ENCODE measurements around the gene NR1I3. TPM values are rescaled to one million over a fixed set of nuclear protein-coding genes. Genes with fewer than 3 reads are reported as not detected.

Gene NR1I3
- total and polyA plus RNA-seq, 2 experiments from 2014 or later: 2.6 to 8.1 TPM

DNA sequence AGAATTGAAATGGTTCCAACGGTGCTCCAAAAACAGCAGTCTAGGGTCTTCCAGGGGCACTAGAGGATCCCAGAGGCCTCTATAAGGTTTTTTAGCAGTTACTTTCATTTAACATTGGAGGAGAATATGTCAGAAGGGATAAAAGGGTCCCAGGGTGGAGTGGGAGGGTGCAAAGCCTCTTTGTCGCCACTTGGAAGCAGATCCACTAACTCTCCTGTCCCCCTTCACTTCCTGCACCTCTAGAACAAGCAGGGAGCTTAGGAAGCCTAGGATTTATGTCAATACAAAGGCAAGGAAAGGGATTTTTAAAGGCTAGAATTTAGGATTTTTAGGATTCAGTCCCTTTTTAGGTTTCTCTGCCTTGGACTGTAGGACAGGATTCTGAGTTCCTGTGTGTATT lies 28.8 kb upstream of the NR1I3 start:
- Histone ChIP-seq H2AFZ (no peak overlapping the region), H4K20me1 (ENCODE audit: insufficient read depth, poor library complexity, severe bottlenecking) (no peaks in the 10 kb centered on the region), H3K4me2 (no peak overlapping the region), H3K9me2 (replicated peaks; ENCODE audit: insufficient read depth) (no peaks in the 10 kb centered on the region), H3K27ac (no peak overlapping the region), H3K27me3 (no peaks in the 10 kb centered on the region), H3K79me2 (no peaks in the 10 kb centered on the region), H3K36me3 (replicated peaks; ENCODE audit: insufficient read depth, low read depth) (no peaks in the 10 kb centered on the region), H3K9me3 (ENCODE audit: low read depth) (no peaks in the 10 kb centered on the region), H3K4me3 (no peak overlapping the region), H3K4me1 (ENCODE audit: insufficient read depth) (no peaks in the 10 kb centered on the region)
- no peak for TF ChIP-seq EZH2 (IDR thresholded peaks at IDR 0.05; ENCODE audit: borderline replicate concordance)
- TF ChIP-seq EZH2phosphoT487 (IDR thresholded peaks at IDR 0.05; ENCODE audit: low read depth, severe bottlenecking, unreplicated experiment): no peak
- TF ChIP-seq, protein P1, sequence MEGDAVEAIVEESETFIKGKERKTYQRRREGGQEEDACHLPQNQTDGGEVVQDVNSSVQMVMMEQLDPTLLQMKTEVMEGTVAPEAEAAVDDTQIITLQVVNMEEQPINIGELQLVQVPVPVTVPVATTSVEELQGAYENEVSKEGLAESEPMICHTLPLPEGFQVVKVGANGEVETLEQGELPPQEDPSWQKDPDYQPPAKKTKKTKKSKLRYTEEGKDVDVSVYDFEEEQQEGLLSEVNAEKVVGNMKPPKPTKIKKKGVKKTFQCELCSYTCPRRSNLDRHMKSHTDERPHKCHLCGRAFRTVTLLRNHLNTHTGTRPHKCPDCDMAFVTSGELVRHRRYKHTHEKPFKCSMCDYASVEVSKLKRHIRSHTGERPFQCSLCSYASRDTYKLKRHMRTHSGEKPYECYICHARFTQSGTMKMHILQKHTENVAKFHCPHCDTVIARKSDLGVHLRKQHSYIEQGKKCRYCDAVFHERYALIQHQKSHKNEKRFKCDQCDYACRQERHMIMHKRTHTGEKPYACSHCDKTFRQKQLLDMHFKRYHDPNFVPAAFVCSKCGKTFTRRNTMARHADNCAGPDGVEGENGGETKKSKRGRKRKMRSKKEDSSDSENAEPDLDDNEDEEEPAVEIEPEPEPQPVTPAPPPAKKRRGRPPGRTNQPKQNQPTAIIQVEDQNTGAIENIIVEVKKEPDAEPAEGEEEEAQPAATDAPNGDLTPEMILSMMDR (IDR thresholded peaks at IDR 0.05; ENCODE audit: poor library complexity): no peak
- DNase-seq (ENCODE audit: low spot score): no peak
- 71% methylated on average over 2 of the region's 2 CpGs for WGBS (ENCODE audit: low lambda C conversion rate, missing lambda C conversion rate)

DNA sequence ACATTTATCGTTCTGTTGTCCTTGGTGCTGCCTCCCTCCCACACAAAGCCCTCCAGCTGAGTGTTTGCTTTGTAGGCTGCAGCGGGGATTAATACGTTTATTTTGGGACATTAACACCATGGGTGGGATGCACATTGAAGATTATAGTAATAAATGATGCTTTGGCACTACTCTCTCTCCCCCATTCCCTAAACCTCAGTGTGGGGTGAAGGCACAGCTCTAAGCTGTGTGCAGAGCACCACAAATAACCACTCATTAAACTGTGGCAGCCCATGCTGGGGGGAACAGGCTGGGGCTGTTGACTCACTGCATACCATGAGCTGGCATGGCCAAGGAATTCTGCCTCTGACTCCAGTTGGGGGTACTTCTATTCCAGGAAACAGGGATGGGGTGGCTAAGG lies 28.2 kb upstream of the NR1I3 start:
- Histone ChIP-seq H3K4me3 (no peak overlapping the region), H3K79me2 (no peaks in the 10 kb centered on the region), H3K9me3 (ENCODE audit: low read depth) (no peaks in the 10 kb centered on the region), H2AFZ (no peak overlapping the region), H3K27me3 (no peaks in the 10 kb centered on the region), H3K36me3 (replicated peaks; ENCODE audit: insufficient read depth, low read depth) (no peaks in the 10 kb centered on the region), H3K4me1 (ENCODE audit: insufficient read depth) (peaks cover under 1% of the 10 kb centered on the region), H3K27ac (no peak overlapping the region), H3K4me2 (no peak overlapping the region), H4K20me1 (ENCODE audit: insufficient read depth, poor library complexity, severe bottlenecking) (no peaks in the 10 kb centered on the region), H3K9me2 (replicated peaks; ENCODE audit: insufficient read depth) (no peaks in the 10 kb centered on the region)
- 50% methylated on average over 3 of the region's 3 CpGs for WGBS (ENCODE audit: low lambda C conversion rate, missing lambda C conversion rate)
- TF ChIP-seq, protein P1 (IDR thresholded peaks at IDR 0.05; ENCODE audit: poor library complexity): no peak
- TF ChIP-seq EZH2phosphoT487 (IDR thresholded peaks at IDR 0.05; ENCODE audit: low read depth, severe bottlenecking, unreplicated experiment): no peak
- TF ChIP-seq EZH2 (IDR thresholded peaks at IDR 0.05; ENCODE audit: borderline replicate concordance): no peak
- no peak for DNase-seq (ENCODE audit: low spot score)

DNA sequence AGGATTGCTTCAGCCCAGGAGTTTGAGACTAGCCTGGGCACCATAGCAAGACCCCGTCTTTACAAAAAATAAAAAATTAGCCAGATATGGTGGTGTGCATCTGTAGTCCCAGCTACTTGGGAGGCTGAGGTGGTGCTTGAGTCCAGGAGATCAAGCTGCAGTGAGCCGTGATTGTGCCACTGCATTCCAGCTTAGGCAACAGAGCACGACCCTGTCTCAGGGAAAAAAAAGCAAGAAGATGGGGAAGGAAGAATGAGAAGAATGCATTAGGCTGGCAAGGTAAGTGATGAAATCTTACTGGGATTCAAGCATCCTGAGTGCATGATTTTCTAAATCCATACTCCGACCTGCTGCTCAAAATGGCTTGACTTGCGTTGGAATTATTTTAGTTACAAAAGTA lies 27.3 kb upstream of the NR1I3 start:
- TF ChIP-seq EZH2phosphoT487 (IDR thresholded peaks at IDR 0.05; ENCODE audit: low read depth, severe bottlenecking, unreplicated experiment) (no peak), EZH2 (IDR thresholded peaks at IDR 0.05; ENCODE audit: borderline replicate concordance) (no peak)
- TF ChIP-seq, protein P1 (IDR thresholded peaks at IDR 0.05; ENCODE audit: poor library complexity): no peak
- H3K36me3 ChIP-seq (replicated peaks; ENCODE audit: insufficient read depth, low read depth): no peaks in the 10 kb centered on the region
- H2AFZ ChIP-seq: no peak overlapping the region
- peaks cover 4% of the 10 kb centered on the region for H3K27me3 ChIP-seq
- no peaks in the 10 kb centered on the region for H3K9me3 ChIP-seq (ENCODE audit: low read depth)
- WGBS (ENCODE audit: low lambda C conversion rate, missing lambda C conversion rate): 70% methylated on average over 5 of the region's 5 CpGs
- H3K4me3 ChIP-seq: no peak overlapping the region
- no peaks in the 10 kb centered on the region for H4K20me1 ChIP-seq (ENCODE audit: insufficient read depth, poor library complexity, severe bottlenecking)
- H3K9me2 ChIP-seq (replicated peaks; ENCODE audit: insufficient read depth): no peaks in the 10 kb centered on the region
- no peak overlapping the region for H3K27ac ChIP-seq
- no peak overlapping the region for H3K4me2 ChIP-seq
- no peak for DNase-seq (ENCODE audit: low spot score)
- H3K79me2 ChIP-seq: no peaks in the 10 kb centered on the region
- H3K4me1 ChIP-seq (ENCODE audit: insufficient read depth): peaks cover 6% of the 10 kb centered on the region
